Right lobe of liver (tissue), 6 donors: Measurements from ENCODE around the gene HOXA10. TPM values are rescaled to one million over a fixed set of nuclear protein-coding genes. Genes with fewer than 3 reads are reported as not detected.

ENCODE experiments used
- ATAC-seq, 4 donors: fragments of 200-7000 bp; cut with Tn5 transposase; one replicate each; pipeline ENCODE4 v1.9.1; 2020; ENCODE audit warnings: mild to moderate bottlenecking in 4 of 4, moderate library complexity in 4 of 4
- DNase-seq, 3 donors: peaks; one replicate each; pipeline ENCODE4 v3.0.0-alpha.2; 2020
- H3K27ac ChIP-seq, 3 donors: fragments of 200-600 bp; one replicate each; pipeline ENCODE4 v1.8.0; 2022
- H3K27me3 ChIP-seq, 2 donors: fragments of 200-600 bp; one replicate each; pipeline ENCODE4 v1.8.0; 2022
- H3K36me3 ChIP-seq, 4 donors: fragments of 200-600 bp; sonication (generic) in 1 of 4; one replicate each; pipeline versions ENCODE4 v1.5.1 to v1.8.0; 2017 to 2022; ENCODE audit warnings: control low read depth in 1 of 4
- H3K4me1 ChIP-seq, 4 donors: fragments of 200-600 bp; sonication (generic) in 1 of 4; one replicate each; pipeline versions ENCODE4 v1.5.1 to v1.8.0; 2017 to 2022; ENCODE audit warnings: control low read depth in 1 of 4
- H3K4me3 ChIP-seq, 3 donors: fragments of 200-600 bp; one replicate each; pipeline ENCODE4 v1.8.0; 2022
- H3K9me3 ChIP-seq, 4 donors: fragments of 200-600 bp; sonication (generic) in 1 of 4; one replicate each; pipeline versions ENCODE4 v1.5.1 to v1.8.0; 2017 to 2022; ENCODE audit warnings: control low read depth in 1 of 4
- CTCF ChIP-seq, 4 donors: fragments of 200-600 bp in 3 of 4; fragments of 450-650 bp in 1 of 4; IDR thresholded peaks; one replicate each; pipeline versions ENCODE4 v1.5.1 to v1.8.0; 2016 to 2022; ENCODE audit warnings: antibody characterized with exemption in 4 of 4, mild to moderate bottlenecking in 2 of 4
- POLR2A ChIP-seq: fragments of 450-650 bp; IDR thresholded peaks from one replicate; pipeline ENCODE4 v1.6.1; 2017; ENCODE audit warnings: antibody characterized with exemption, mild to moderate bottlenecking
- WGBS: methylation state at CpG from one replicate; pipeline ENCODE4 v1.1.6; 2018; ENCODE audit warnings: low coverage, low lambda C conversion rate; ENCODE audit not compliant: insufficient coverage; ENCODE audit errors: missing lambda C conversion rate; 5-methylcytosine and 5-hydroxymethylcytosine counted together
- intact Hi-C, 2 donors: fragments of 100-400 bp; cut with DNase I; formaldehyde crosslinking; loops; one replicate each; pipeline versions ENCODE4 v1.11.2 to v1.14.1; 2022
- total RNA-seq, 6 experiments: library from RNA; depleted of rRNA in 2 of 6; stranded (reverse); fragments of >200 nt in 2 of 6; fragmentation: NEBNext Ultra II Directional in 3 of 6; extraction: Animal tissue kit (Norgen Biotek cat#: 25700) in 3 of 6; gene quantifications; one replicate each; pipeline versions ENCODE4 v1.1.0 to v1.2.4, GENCODE V29; 2016 to 2023
- donor health status: DM: no; HTN: yes; CAD: no.
- donor health status: DM: no; HTN: no; CAD: no.
- donor health status: DM: no; HTN: no; CAD: no.
- donor health status: DM: no; HTN: yes; CAD: no.
- donor health status: DM: no; HTN: yes; CAD: no.

Gene HOXA10
- total RNA-seq, 6 experiments from 2014 or later: not detected

GRCh38 chr7:27176962-27177794 is 3.1 kb upstream of the HOXA10 start:
- intact Hi-C loops: no loop called here
- H3K27me3 ChIP-seq: peaks cover 50 to 91% of the 10 kb centered on the region in 2 donors
- DNase-seq (peak in 1 of 3 donors; percentile 39), ATAC-seq (no peak)
- H3K4me1 ChIP-seq: peaks cover 0 to 14% (median 0%) of the 10 kb centered on the region in 4 donors
- no peak overlapping the region for H3K4me3 ChIP-seq
- WGBS: 51% methylated on average over 14 of the region's 22 CpGs
- H3K9me3 ChIP-seq: no peaks in the 10 kb centered on the region
- H3K27ac ChIP-seq: no peak overlapping the region
- no peaks in the 10 kb centered on the region for H3K36me3 ChIP-seq
- no peak for TF ChIP-seq CTCF (IDR thresholded peaks at IDR 0.05)
- no peak for TF ChIP-seq POLR2A

DNA sequence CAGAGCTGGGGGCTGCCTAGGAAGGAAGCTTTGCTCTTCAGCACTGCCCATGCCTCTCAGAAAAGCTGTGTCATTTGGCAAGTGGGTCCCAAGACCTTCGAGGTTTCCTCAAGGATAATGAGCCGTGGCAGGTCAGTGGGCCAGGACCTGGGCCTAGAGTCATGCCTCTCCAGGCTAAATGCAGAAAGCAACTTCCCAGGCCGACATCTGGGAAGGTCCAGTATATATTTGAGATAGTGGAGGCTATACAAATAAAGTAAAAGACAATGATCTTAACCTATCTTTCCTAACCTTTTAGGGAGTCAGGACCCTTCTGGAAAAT is 2.4 kb upstream of the HOXA10 start:
- no peak for TF ChIP-seq POLR2A
- TF ChIP-seq CTCF (IDR thresholded peaks at IDR 0.05): no peak
- 39% methylated on average over 3 of the region's 3 CpGs for WGBS
- Histone ChIP-seq H3K4me1 (peaks cover 0 to 14% (median 0%) of the 10 kb centered on the region in 4 donors), H3K36me3 (no peaks in the 10 kb centered on the region), H3K27me3 (peaks cover 54 to 93% of the 10 kb centered on the region in 2 donors), H3K27ac (no peak overlapping the region), H3K9me3 (no peaks in the 10 kb centered on the region), H3K4me3 (no peak overlapping the region)
- DNase-seq (no peak), ATAC-seq (no peak)
- intact Hi-C loops: no loop called here

DNA sequence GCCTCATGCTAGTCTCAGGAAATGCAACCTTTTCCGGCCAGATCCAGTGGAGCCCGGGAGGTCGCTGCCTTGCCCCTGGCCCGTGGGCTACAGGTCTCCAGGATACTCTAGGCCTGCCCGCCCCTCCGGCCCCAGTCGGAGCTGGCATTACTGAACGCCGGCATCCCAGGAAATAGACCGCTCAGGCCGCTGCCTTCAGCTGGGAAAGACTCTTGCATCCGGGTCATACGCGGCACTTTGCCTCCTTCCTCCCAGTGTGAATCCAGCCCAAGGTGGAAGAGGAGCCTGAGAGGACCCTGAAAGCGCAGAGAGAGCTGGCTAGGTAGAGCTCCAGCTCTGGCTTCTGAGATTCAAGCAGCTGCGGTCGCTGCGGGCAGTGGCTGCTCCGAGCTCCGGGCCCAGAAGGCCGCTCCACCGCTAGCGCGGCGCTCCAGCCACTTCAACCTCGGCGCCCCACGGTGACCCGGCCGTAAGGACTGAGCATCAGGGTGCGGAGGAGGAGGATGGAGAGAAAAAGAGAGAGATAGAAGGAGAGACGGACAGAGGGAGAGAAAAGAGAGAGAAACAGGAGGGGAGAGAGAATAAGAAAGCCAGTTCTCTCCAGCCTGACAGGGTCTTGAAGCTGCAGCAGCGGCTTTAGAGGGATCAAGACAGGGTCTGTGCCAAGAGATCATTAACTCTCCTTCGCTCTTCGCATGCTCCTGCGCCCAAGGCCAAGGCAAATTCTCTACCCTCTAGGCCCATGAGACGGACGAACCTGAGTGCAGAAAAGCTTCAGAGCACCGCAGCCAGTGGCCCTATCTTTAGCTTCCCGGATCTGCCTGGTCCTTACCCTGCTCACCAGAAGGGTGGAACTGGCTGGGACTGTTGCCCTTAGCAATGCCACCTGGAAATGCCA is 1.8 kb upstream of the HOXA10 start:
- H3K27me3 ChIP-seq: peaks cover 54 to 97% of the 10 kb centered on the region in 2 donors
- H3K4me3 ChIP-seq: no peak overlapping the region
- H3K36me3 ChIP-seq: no peaks in the 10 kb centered on the region
- ATAC-seq (no peak), DNase-seq (peak in 2 of 3 donors; percentile 35 to 52)
- H3K9me3 ChIP-seq: no peaks in the 10 kb centered on the region
- peaks cover 0 to 14% (median 0%) of the 10 kb centered on the region in 4 donors for H3K4me1 ChIP-seq
- TF ChIP-seq POLR2A (no peak), CTCF (IDR thresholded peaks at IDR 0.05) (no peak)
- WGBS: 23% methylated on average over 28 of the region's 40 CpGs
- H3K27ac ChIP-seq: no peak overlapping the region
- intact Hi-C loops: no loop called here

DNA sequence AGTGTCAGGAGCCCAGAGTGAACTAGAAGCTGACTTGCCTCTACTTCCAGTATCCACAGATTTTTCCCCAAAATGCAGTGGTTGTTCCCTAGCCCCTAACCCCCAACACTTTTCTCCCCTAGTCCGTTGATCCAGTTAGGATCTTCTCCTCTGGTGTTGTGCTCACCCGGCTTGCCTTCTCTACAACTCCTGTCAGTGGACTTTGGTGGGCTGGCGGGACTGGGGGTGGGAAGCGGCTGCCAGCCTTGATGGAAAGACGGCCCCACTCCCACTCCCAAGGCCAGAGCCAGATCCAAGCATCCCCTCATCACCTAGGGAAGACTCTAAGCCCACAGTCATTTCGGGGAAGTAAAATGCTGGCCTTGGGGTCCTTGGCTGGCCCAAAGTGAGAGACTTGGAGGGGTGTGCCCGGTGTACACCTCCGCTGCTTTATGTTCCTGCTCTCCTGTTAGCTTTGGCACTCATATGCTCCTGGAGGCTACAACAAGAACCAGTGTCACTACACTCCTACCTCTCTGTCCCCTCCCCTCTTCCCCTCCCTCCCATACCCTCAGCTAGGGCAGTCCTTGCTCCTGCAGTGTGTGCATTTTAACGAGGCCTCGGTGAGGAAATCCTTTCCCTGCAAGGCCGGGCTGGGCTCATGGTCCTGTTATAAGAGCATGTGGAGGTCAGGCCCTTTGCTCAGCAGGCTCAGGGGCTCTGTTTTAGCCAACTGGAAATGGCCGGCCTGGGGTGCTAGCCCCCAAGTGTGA is 930 bp upstream of the HOXA10 start:
- no peaks in the 10 kb centered on the region for H3K36me3 ChIP-seq
- no peak for TF ChIP-seq CTCF (IDR thresholded peaks at IDR 0.05)
- TF ChIP-seq POLR2A: no peak
- peaks cover 0 to 13% (median 0%) of the 10 kb centered on the region in 4 donors for H3K4me1 ChIP-seq
- peak in 2 of 3 donors; percentile 22 to 36 for DNase-seq
- intact Hi-C loops: no loop called here
- H3K9me3 ChIP-seq: no peaks in the 10 kb centered on the region
- ATAC-seq: no peak
- 23% methylated on average over 8 of the region's 12 CpGs for whole genome bisulfite sequencing
- no peak overlapping the region for H3K4me3 ChIP-seq
- H3K27me3 ChIP-seq: peaks cover 56 to 95% of the 10 kb centered on the region in 2 donors
- no peak overlapping the region for H3K27ac ChIP-seq
